Right atrium auricular region (tissue), 2 donors: Measurements from ENCODE around the gene CRTAC1. TPM values are rescaled to one million over a fixed set of nuclear protein-coding genes. Genes with fewer than 3 reads are reported as not detected.
A peak's percentile ranks its signal among the peaks of the same experiment; 100 is the strongest.

Experiments used
- DNase-seq: peaks from one replicate; pipeline ENCODE4 v3.0.0-alpha.2; 2019; ENCODE audit warnings: low spot score
- H3K27ac ChIP-seq, 2 donors: fragments of 200-600 bp; sonication (generic); 1 replicate in 1 of 2; 2 replicates in 1 of 2; pipeline ENCODE4 v1.5.1; 2016 to 2019
- H3K27me3 ChIP-seq, 2 donors: fragments of 200-600 bp; sonication (generic); one replicate each; pipeline versions ENCODE4 v1.5.1 to v1.6.0; 2017 to 2019
- H3K36me3 ChIP-seq: fragments of 200-600 bp; sonication (generic); one replicate; pipeline ENCODE4 v1.5.1; 2016
- H3K4me1 ChIP-seq, 2 donors: fragments of 200-600 bp; sonication (generic); one replicate each; pipeline versions ENCODE4 v1.5.1 to v1.6.0; 2017 to 2019
- H3K4me3 ChIP-seq, 2 donors: fragments of 200-600 bp; sonication (generic); 1 replicate in 1 of 2; 2 replicates in 1 of 2; pipeline ENCODE4 v1.5.1; 2017 to 2019; ENCODE audit warnings: mild to moderate bottlenecking in 1 of 2, moderate library complexity in 1 of 2
- H3K9me3 ChIP-seq, 2 donors: fragments of 200-600 bp; sonication (generic); one replicate each; pipeline ENCODE4 v1.5.1; 2019
- CTCF ChIP-seq, 2 donors: fragments of 200-600 bp; sonication (generic); IDR thresholded peaks; one replicate each; pipeline ENCODE4 v1.5.1; 2019; ENCODE audit warnings: antibody characterized with exemption in 2 of 2
- total RNA-seq, 2 donors: library from RNA; depleted of rRNA; stranded (reverse); fragments of >200 nt; gene quantifications; one replicate each; pipeline ENCODE4 v1.1.0, GENCODE V29; 2016

Gene CRTAC1
- total RNA-seq, 2 donors from 2014 or later = 3.5 to 5.6 TPM

GRCh38 chr10:97922022-97922758, 108.2 kb downstream of the CRTAC1 start:
- H3K36me3 ChIP-seq = no peaks in the 10 kb centered on the region
- no peak for DNase-seq
- no peaks in the 10 kb centered on the region for H3K27me3 ChIP-seq
- no peaks in the 10 kb centered on the region for H3K9me3 ChIP-seq
- TF ChIP-seq CTCF (IDR thresholded peaks at IDR 0.05) = no peak
- no peak overlapping the region for H3K4me3 ChIP-seq
- H3K4me1 ChIP-seq = peaks cover 0 to 24% of the 10 kb centered on the region in 2 donors
- H3K27ac ChIP-seq = peak overlapping the region; percentile 63 to 80

GRCh38 chr10:97921581-97922021, 108.8 kb downstream of the CRTAC1 start:
- no peaks in the 10 kb centered on the region for H3K27me3 ChIP-seq
- H3K27ac ChIP-seq = peak overlapping the region; percentile 63 to 80
- H3K9me3 ChIP-seq = no peaks in the 10 kb centered on the region
- no peak overlapping the region for H3K4me3 ChIP-seq
- no peak for DNase-seq
- H3K36me3 ChIP-seq = no peaks in the 10 kb centered on the region
- TF ChIP-seq CTCF (IDR thresholded peaks at IDR 0.05) = no peak
- H3K4me1 ChIP-seq = peaks cover 0 to 29% of the 10 kb centered on the region in 2 donors

GRCh38 chr10:97920865-97921264, 109.6 kb downstream of the CRTAC1 start:
- no peak for DNase-seq
- Histone ChIP-seq H3K27ac (peak overlapping the region; percentile 63 to 80), H3K9me3 (no peaks in the 10 kb centered on the region), H3K4me1 (peaks cover 0 to 37% of the 10 kb centered on the region in 2 donors), H3K27me3 (no peaks in the 10 kb centered on the region), H3K36me3 (no peaks in the 10 kb centered on the region), H3K4me3 (no peak overlapping the region)
- no peak for TF ChIP-seq CTCF (IDR thresholded peaks at IDR 0.05)

- Histone ChIP-seq H3K9me3 (no peaks in the 10 kb centered on the region), H3K27ac (no peak overlapping the region), H3K36me3 (no peaks in the 10 kb centered on the region), H3K4me1 (peaks cover 0 to 48% of the 10 kb centered on the region in 2 donors), H3K4me3 (no peak overlapping the region), H3K27me3 (no peaks in the 10 kb centered on the region)
- DNase-seq = no peak
- TF ChIP-seq CTCF (IDR thresholded peaks at IDR 0.05) = no peak
Measured at GRCh38 chr10:97919012-97919411, 111.4 kb downstream of the CRTAC1 start.

- Histone ChIP-seq H3K9me3 (no peaks in the 10 kb centered on the region), H3K27me3 (no peaks in the 10 kb centered on the region), H3K36me3 (no peaks in the 10 kb centered on the region), H3K4me3 (no peak overlapping the region), H3K27ac (peak overlapping the region; percentile 1 to 37), H3K4me1 (peaks cover 0 to 37% of the 10 kb centered on the region in 2 donors)
- TF ChIP-seq CTCF (IDR thresholded peaks at IDR 0.05) = no peak
- DNase-seq = no peak
Measured at GRCh38 chr10:97916586-97916985, 113.8 kb downstream of the CRTAC1 start.
